Upper lobe of left lung (tissue), 4 donors: ENCODE data around the gene F2R.

ENCODE experiments used
- EP300 ChIP-seq, 4 donors: sonication (generic); formaldehyde crosslinking; IDR thresholded peaks; one replicate each; pipeline ENCODE4 v1.5.1; 2017; ENCODE audit warnings: antibody characterized with exemption in 4 of 4, control low read depth in 2 of 4
- POLR2A ChIP-seq, 4 donors: fragments of 450-650 bp; IDR thresholded peaks; one replicate each; pipeline ENCODE4 v1.5.1; 2016 to 2017; ENCODE audit warnings: antibody characterized with exemption in 4 of 4, mild to moderate bottlenecking in 2 of 4
- POLR2AphosphoS5 ChIP-seq, 2 donors: sonication (generic); formaldehyde crosslinking; IDR thresholded peaks; one replicate each; pipeline ENCODE4 v1.5.1; 2017; ENCODE audit warnings: antibody characterized with exemption in 2 of 2
- TF ChIP-seq, protein P1 (sequence below), 6 experiments: fragments of 450-650 bp in 4 of 6; fragments of 200-600 bp in 2 of 6; sonication (generic) in 2 of 6; IDR thresholded peaks; one replicate each; pipeline ENCODE4 v1.5.1; 2016 to 2019; ENCODE audit warnings: antibody characterized with exemption in 6 of 6

GRCh38 chr5:76688836-76689235, 27.1 kb upstream of the F2R start:
- TF ChIP-seq POLR2A (IDR thresholded peaks at IDR 0.05) (no peak), POLR2AphosphoS5 (IDR thresholded peaks at IDR 0.05) (no peak), EP300 (IDR thresholded peaks at IDR 0.05) (no peak)
- TF ChIP-seq, protein P1, sequence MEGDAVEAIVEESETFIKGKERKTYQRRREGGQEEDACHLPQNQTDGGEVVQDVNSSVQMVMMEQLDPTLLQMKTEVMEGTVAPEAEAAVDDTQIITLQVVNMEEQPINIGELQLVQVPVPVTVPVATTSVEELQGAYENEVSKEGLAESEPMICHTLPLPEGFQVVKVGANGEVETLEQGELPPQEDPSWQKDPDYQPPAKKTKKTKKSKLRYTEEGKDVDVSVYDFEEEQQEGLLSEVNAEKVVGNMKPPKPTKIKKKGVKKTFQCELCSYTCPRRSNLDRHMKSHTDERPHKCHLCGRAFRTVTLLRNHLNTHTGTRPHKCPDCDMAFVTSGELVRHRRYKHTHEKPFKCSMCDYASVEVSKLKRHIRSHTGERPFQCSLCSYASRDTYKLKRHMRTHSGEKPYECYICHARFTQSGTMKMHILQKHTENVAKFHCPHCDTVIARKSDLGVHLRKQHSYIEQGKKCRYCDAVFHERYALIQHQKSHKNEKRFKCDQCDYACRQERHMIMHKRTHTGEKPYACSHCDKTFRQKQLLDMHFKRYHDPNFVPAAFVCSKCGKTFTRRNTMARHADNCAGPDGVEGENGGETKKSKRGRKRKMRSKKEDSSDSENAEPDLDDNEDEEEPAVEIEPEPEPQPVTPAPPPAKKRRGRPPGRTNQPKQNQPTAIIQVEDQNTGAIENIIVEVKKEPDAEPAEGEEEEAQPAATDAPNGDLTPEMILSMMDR (IDR thresholded peaks at IDR 0.05), result no peak
